CD4-positive, alpha-beta T cell treated with Interleukin-17A for 4 hours (primary cell): ENCODE data around the gene PSRC1.

Experiments used
- DNase-seq: peaks from one replicate; pipeline ENCODE4 v3.0.0-alpha.2; 2020; ENCODE audit warnings: mixed read lengths

The PSRC1 gene

DNA sequence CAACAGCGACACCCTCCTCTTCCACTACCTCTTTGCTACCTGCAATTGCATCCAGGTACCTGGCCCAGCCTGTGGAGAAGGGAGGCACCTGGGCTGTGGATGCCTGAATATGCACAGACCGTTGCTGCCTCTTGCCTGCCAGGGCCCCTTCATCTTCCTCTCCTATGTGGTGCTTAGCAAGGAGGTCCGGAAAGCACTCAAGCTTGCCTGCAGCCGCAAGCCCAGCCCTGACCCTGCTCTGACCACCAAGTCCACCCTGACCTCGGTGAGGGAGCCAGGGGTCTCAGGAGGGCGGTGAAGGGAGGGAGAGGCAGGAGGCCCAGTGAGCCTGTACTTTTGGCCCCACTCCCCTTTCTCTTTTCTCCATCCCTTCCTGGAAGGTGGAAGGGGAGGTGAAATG lies 11.5 kb downstream of the PSRC1 start:
- DNase-seq, result no peak

DNA sequence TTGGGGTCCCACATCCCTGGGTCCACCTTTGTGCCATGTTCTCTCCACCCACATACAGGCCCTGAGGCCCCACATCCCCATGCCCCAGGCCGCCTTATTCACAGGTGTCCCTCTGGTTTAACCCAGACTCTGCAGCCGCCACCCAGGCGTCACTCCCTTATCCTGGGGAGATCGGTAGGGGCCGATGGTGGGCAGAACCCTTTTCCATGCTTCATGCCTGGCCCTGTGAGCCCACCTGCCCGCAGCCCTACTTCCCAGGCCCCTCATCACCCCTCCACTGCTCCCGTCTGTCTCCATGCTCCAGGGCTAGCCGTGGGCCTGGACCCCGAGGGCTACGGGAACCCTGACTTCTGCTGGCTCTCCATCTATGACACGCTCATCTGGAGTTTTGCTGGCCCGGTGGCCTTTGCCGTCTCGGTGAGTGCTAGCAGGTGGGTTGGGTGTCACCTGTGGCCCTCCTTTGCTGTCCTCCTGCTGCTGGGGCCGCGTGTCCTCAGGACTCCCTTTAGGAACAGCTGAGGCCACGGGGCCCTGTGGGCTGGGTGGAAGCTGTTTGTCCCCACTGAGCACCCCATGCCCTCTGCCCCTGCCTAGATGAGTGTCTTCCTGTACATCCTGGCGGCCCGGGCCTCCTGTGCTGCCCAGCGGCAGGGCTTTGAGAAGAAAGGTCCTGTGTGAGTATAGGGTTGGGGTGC lies 12.2 kb downstream of the PSRC1 start:
- no peak for DNase-seq

DNA sequence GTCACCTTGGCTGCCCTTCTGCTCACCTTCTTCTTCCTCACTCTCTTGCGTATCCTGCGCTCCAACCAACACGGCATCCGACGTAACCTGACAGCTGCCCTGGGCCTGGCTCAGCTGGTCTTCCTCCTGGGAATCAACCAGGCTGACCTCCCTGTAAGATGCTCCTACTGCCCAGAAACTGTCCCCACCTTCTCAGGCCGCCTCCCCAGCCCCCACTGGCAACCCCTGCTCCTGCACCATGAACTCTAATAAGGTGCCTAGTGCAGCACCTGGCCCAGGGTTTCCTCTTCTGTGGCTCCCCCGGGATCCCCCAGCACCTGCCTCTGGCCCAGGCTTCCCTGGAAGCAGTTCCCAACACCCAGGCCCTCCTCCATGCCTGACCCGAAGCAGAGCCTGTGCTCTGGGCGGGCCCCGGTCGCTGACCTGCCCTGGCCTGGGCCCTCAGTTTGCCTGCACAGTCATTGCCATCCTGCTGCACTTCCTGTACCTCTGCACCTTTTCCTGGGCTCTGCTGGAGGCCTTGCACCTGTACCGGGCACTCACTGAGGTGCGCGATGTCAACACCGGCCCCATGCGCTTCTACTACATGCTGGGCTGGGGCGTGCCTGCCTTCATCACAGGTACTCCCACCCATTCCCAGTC lies 12.8 kb downstream of the PSRC1 start:
- DNase-seq, result no peak

GRCh38 chr1:109269212-109269980 lies 13.5 kb downstream of the PSRC1 start:
- no peak for DNase-seq

GRCh38 chr1:109268431-109269211 lies 14.3 kb downstream of the PSRC1 start:
- DNase-seq, result no peak

DNA sequence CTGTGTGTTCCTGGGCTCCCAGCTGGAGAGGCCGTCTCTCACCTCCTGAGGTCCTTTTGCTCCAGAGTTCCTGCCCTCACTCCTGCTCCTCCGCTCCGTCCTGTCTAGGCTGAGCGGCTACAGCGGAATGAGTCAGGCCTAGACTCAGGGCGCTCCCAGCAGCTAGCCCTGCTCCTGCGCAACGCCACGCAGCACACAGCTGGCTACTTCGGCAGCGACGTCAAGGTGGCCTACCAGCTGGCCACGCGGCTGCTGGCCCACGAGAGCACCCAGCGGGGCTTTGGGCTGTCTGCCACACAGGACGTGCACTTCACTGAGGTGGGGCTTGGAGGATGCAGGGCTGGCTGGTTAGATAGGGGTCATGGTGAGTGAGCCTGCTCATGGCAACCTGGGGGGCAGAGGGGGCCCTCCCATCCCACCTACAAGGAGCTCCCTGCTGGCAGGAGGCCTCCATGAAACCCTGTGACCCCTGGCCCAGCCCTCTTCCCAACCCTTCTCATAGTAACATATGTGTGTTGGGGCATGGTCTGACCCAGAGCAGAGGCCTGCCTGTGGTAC lies 15.1 kb downstream of the PSRC1 start:
- no peak for DNase-seq

- DNase-seq, result no peak
Measured at GRCh38 chr1:109266965-109267364, 16.0 kb downstream of the PSRC1 start.

- no peak for DNase-seq
Measured at GRCh38 chr1:109265741-109266330, 17.1 kb downstream of the PSRC1 start.

- DNase-seq, result no peak
Measured at GRCh38 chr1:109265016-109265415, 17.9 kb downstream of the PSRC1 start.

- no peak for DNase-seq
Measured at GRCh38 chr1:109264379-109264755, 18.6 kb downstream of the PSRC1 start.

GRCh38 chr1:109263597-109264378 lies 19.2 kb downstream of the PSRC1 start:
- peak; percentile 83 for DNase-seq

GRCh38 chr1:109263234-109263596 lies 19.7 kb downstream of the PSRC1 start:
- DNase-seq, result no peak

DNA sequence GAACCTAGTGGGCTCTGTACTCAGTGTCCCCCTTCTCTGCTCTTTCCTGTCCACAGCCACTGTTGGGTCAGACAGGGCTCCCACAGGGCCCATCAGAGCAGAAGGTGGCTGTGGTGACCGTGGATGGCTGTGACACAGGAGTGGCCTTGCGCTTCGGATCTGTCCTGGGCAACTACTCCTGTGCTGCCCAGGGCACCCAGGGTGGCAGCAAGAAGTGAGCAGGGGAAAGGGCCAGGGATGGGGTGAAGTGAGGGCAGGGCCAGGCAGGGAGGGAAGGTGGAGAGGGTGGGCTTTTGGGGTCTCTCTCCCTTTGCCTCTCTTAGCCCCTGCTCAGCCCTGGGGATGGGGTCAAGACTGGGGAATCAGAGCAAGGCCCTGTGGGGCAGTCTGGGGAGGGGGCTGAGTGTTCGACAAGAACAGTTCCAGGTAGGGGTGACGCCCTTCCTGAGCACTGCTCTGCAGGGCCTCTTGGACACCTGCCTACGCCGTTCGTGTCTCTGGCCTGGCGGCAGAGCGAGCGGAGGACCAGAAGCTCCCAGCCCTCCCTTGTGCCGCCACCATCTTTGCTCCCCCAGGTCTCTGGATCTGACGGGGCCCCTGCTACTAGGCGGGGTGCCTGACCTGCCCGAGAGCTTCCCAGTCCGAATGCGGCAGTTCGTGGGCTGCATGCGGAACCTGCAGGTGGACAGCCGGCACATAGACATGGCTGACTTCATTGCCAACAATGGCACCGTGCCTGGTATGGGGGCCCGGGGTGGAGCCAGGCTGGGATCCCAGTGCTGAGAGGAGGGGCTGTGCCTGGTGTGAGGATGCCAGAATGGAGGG lies 20.5 kb downstream of the PSRC1 start:
- no peak for DNase-seq

DNA sequence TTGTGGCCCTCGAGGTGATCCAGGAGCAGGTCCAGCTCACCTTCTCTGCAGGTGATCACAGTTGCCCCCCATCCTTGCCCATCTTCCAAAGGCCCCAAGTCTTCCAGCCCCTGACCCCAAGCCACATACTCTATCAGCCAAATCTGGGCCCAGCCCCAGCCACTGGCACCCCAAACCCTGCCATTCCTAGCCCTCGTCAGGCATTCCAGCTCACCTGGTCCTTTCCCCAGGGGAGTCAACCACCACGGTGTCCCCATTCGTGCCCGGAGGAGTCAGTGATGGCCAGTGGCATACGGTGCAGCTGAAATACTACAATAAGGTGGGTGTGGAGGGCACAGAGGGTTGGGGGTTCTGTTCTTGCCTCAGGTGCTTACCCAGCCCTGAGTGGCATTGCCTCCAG lies 21.4 kb downstream of the PSRC1 start:
- DNase-seq, result no peak

- no peak for DNase-seq
Measured at GRCh38 chr1:109261006-109261405, 21.9 kb downstream of the PSRC1 start.

GRCh38 chr1:109259674-109260557 lies 23.0 kb downstream of the PSRC1 start:
- no peak for DNase-seq

DNA sequence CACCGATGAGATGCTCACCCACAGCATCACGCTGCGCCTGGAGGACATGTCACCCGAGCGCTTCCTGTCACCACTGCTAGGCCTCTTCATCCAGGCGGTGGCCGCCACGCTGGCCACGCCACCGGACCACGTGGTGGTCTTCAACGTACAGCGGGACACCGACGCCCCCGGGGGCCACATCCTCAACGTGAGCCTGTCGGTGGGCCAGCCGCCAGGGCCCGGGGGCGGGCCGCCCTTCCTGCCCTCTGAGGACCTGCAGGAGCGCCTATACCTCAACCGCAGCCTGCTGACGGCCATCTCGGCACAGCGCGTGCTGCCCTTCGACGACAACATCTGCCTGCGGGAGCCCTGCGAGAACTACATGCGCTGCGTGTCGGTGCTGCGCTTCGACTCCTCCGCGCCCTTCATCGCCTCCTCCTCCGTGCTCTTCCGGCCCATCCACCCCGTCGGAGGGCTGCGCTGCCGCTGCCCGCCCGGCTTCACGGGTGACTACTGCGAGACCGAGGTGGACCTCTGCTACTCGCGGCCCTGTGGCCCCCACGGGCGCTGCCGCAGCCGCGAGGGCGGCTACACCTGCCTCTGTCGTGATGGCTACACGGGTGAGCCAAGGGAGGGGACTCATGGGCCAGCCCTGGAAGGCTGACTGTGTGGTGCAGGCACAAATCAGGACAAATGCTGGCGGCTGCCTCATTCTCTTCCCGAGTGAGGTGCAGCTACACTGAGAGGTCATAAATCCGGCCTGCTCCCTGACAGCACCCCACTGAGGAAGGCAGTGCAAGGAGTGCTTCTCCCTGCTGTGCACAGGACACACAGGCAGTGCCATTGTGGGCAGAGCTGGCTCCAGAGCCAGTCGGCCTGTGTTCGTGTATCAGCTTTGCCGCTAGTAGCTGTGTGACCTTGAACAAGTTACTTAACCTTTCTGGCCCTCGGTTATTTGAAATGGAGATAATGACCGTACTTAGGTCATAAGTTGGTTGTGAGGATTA lies 24.2 kb downstream of the PSRC1 start:
- no peak for DNase-seq

- no peak for DNase-seq
Measured at GRCh38 chr1:109257682-109258421, 25.1 kb downstream of the PSRC1 start.
